ENCODE data around the gene PTPN12.

GRCh38 chr7:77626586-77627308 lies 89.7 kb downstream of the PTPN12 start:
- TF ChIP-seq, protein P1, sequence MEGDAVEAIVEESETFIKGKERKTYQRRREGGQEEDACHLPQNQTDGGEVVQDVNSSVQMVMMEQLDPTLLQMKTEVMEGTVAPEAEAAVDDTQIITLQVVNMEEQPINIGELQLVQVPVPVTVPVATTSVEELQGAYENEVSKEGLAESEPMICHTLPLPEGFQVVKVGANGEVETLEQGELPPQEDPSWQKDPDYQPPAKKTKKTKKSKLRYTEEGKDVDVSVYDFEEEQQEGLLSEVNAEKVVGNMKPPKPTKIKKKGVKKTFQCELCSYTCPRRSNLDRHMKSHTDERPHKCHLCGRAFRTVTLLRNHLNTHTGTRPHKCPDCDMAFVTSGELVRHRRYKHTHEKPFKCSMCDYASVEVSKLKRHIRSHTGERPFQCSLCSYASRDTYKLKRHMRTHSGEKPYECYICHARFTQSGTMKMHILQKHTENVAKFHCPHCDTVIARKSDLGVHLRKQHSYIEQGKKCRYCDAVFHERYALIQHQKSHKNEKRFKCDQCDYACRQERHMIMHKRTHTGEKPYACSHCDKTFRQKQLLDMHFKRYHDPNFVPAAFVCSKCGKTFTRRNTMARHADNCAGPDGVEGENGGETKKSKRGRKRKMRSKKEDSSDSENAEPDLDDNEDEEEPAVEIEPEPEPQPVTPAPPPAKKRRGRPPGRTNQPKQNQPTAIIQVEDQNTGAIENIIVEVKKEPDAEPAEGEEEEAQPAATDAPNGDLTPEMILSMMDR (conservative IDR thresholded peaks at IDR 0.05 in 1 of 2, IDR thresholded peaks at IDR 0.05 in 1 of 2; ENCODE audit: low read depth in 1 of 2, low read length in 2 of 2): no peak
- no peak for TF ChIP-seq EZH2 (IDR thresholded peaks at IDR 0.05; ENCODE audit: low read length, missing control alignments)
